ENCODE measurements around the gene NTM.

The NTM gene

GRCh38 chr11:131601586-131601985 is 231.2 kb downstream of the NTM start:
- no peak for DNase-seq (ENCODE audit: low spot score)

- no peak for DNase-seq (ENCODE audit: low spot score)
These were observed 232.0 kb downstream of the NTM start for GRCh38 chr11:131602431-131602830.

GRCh38 chr11:131606811-131607335 is 236.5 kb downstream of the NTM start:
- no peak for DNase-seq (ENCODE audit: low spot score)

GRCh38 chr11:131609337-131609736 is 238.9 kb downstream of the NTM start:
- no peak for DNase-seq (ENCODE audit: low spot score)

GRCh38 chr11:131609921-131610320 is 239.5 kb downstream of the NTM start:
- DNase-seq (ENCODE audit: low spot score): no peak

- DNase-seq (ENCODE audit: low spot score): no peak
These were observed 240.9 kb downstream of the NTM start for GRCh38 chr11:131611322-131611721.

- DNase-seq (ENCODE audit: low spot score): no peak
These were observed 242.1 kb downstream of the NTM start for GRCh38 chr11:131612533-131612932.

GRCh38 chr11:131614631-131615030 is 244.2 kb downstream of the NTM start:
- DNase-seq (ENCODE audit: low spot score): no peak

GRCh38 chr11:131615611-131616010 is 245.2 kb downstream of the NTM start:
- DNase-seq (ENCODE audit: low spot score): no peak

GRCh38 chr11:131616481-131617140 is 246.2 kb downstream of the NTM start:
- no peak for DNase-seq (ENCODE audit: low spot score)

- DNase-seq (ENCODE audit: low spot score): no peak
These were observed 247.8 kb downstream of the NTM start for GRCh38 chr11:131618201-131618600.

- no peak for DNase-seq (ENCODE audit: low spot score)
These were observed 251.8 kb downstream of the NTM start for GRCh38 chr11:131622193-131622592.

- no peak for DNase-seq (ENCODE audit: low spot score)
These were observed 254.1 kb downstream of the NTM start for GRCh38 chr11:131624531-131624930.

GRCh38 chr11:131626788-131627187 is 256.4 kb downstream of the NTM start:
- no peak for DNase-seq (ENCODE audit: low spot score)

- DNase-seq (ENCODE audit: low spot score): no peak
These were observed 258.3 kb downstream of the NTM start for GRCh38 chr11:131628739-131629138.

GRCh38 chr11:131629925-131630540 is 259.6 kb downstream of the NTM start:
- DNase-seq (ENCODE audit: low spot score): no peak

GRCh38 chr11:131632971-131633370 is 262.6 kb downstream of the NTM start:
- DNase-seq (ENCODE audit: low spot score): no peak

GRCh38 chr11:131633921-131634715 is 263.7 kb downstream of the NTM start:
- DNase-seq (ENCODE audit: low spot score): no peak

GRCh38 chr11:131637469-131638175 is 267.2 kb downstream of the NTM start:
- no peak for DNase-seq (ENCODE audit: low spot score)

GRCh38 chr11:131638889-131639288 is 268.5 kb downstream of the NTM start:
- no peak for DNase-seq (ENCODE audit: low spot score)

GRCh38 chr11:131640320-131640719 is 269.9 kb downstream of the NTM start:
- no peak for DNase-seq (ENCODE audit: low spot score)
